Sciatic nerve (tissue), 2 donors: Measurements from ENCODE around the gene TRPC5OS. TPM values are rescaled to one million over a fixed set of nuclear protein-coding genes. Genes with fewer than 3 reads are reported as not detected.

Experiments
- ATAC-seq: fragments of 200-7000 bp; cut with Tn5 transposase; one replicate; pipeline ENCODE4 v1.9.1; 2020; ENCODE audit warnings: mild to moderate bottlenecking, moderate library complexity
- DNase-seq: peaks from one replicate; pipeline ENCODE4 v3.0.0-alpha.2; 2020; ENCODE audit warnings: low spot score
- intact Hi-C: fragments of 100-400 bp; cut with DNase I; formaldehyde crosslinking; loops from one replicate; pipeline ENCODE4 v1.14.2; 2022
- total RNA-seq: library from RNA; stranded (reverse); fragmentation: NEBNext Ultra II Directional; extraction: Animal tissue kit (Norgen Biotek cat#: 25700); gene quantifications from one replicate; pipeline ENCODE4 v1.2.1, GENCODE V29; 2021
- donor health status: DM: no; HTN: no; CAD: no.
- donor health status: DM: no; HTN: no; CAD: no.

Gene TRPC5OS
- total RNA-seq, 1 donor from 2014 or later, result not detected

- intact Hi-C loops, result no loop called here
- ATAC-seq, result no peak
- no peak for DNase-seq
These were observed 10.7 kb downstream of the TRPC5OS start for GRCh38 chrX:111886678-111887077.

GRCh38 chrX:111888600-111888999, 12.6 kb downstream of the TRPC5OS start:
- no peak for DNase-seq
- intact Hi-C loops, result no loop called here
- no peak for ATAC-seq

- no peak for DNase-seq
- no peak for ATAC-seq
- intact Hi-C loops, result no loop called here
These were observed 16.4 kb downstream of the TRPC5OS start for GRCh38 chrX:111892375-111892774.

- DNase-seq (no peak), ATAC-seq (no peak)
- intact Hi-C loops, result no loop called here
These were observed 20.2 kb downstream of the TRPC5OS start for GRCh38 chrX:111896148-111896547.

GRCh38 chrX:111914398-111915090, 38.6 kb downstream of the TRPC5OS start:
- ATAC-seq, result no peak
- no peak for DNase-seq
- intact Hi-C loops, result no loop called here

GRCh38 chrX:111917591-111917990, 41.6 kb downstream of the TRPC5OS start:
- ATAC-seq (no peak), DNase-seq (no peak)
- intact Hi-C loops, result no loop called here

- DNase-seq, result no peak
- ATAC-seq, result no peak
- intact Hi-C loops, result no loop called here
These were observed 52.5 kb downstream of the TRPC5OS start for GRCh38 chrX:111928456-111928855.

Other genes with a start within 250 kb of the TRPC5OS start
- gene ALG13, start 195.0 kb upstream of the TRPC5OS start, total RNA-seq, result 86.3 TPM
- not detected for gene TRPC5, start 206.6 kb downstream of the TRPC5OS start, total RNA-seq
- gene RTL4, start 206.8 kb downstream of the TRPC5OS start, total RNA-seq, result not detected